NCI-H446 (cell line): ENCODE data around the gene RAB9A.
A peak's percentile ranks its signal among the peaks of the same experiment; 100 is the strongest.
"Not testable (repeated sequence)": the region's sequence is repeated elsewhere in the genome, so short reads cannot be mapped to it uniquely, and the experiment has no call there.

Source experiments
- DNase-seq, 2 experiments: peaks; one replicate each; lab custom pipeline; 2025; lab: John Stamatoyannopoulos, UW

The RAB9A gene

GRCh38 chrX:13702111-13702789, 13.3 kb downstream of the RAB9A start:
- DNase-seq = no peak

- DNase-seq = no peak
Observed at GRCh38 chrX:13703135-13703534, 14.2 kb downstream of the RAB9A start.

- no peak for DNase-seq
Observed at GRCh38 chrX:13703589-13703988, 14.7 kb downstream of the RAB9A start.

- no peak for DNase-seq
Observed at GRCh38 chrX:13711141-13711540, 22.2 kb downstream of the RAB9A start.

GRCh38 chrX:13716455-13716854, 27.5 kb downstream of the RAB9A start:
- no peak for DNase-seq

GRCh38 chrX:13716905-13717304, 28.0 kb downstream of the RAB9A start:
- DNase-seq = no peak

- no peak for DNase-seq
Observed at GRCh38 chrX:13717700-13718472, 29.0 kb downstream of the RAB9A start.

GRCh38 chrX:13719192-13719856, 30.4 kb downstream of the RAB9A start:
- no peak for DNase-seq

- peak in 1 of 2 experiments; percentile 28 for DNase-seq
Observed at GRCh38 chrX:13721371-13721770, 32.4 kb downstream of the RAB9A start.

GRCh38 chrX:13721819-13722519, 33.0 kb downstream of the RAB9A start:
- peak in 1 of 2 experiments; percentile 28 for DNase-seq

- not testable (repeated sequence) for DNase-seq
Observed at GRCh38 chrX:13724878-13725277, 36.0 kb downstream of the RAB9A start.

GRCh38 chrX:13726583-13726982, 37.7 kb downstream of the RAB9A start:
- DNase-seq = not testable (repeated sequence)

- not testable (repeated sequence) for DNase-seq
Observed at GRCh38 chrX:13730523-13730922, 41.6 kb downstream of the RAB9A start.

GRCh38 chrX:13732246-13733067, 43.5 kb downstream of the RAB9A start:
- no peak for DNase-seq

GRCh38 chrX:13733506-13733905, 44.6 kb downstream of the RAB9A start:
- no peak for DNase-seq

GRCh38 chrX:13734278-13735172, 45.6 kb downstream of the RAB9A start, which contains the start of the genes OFD1 and TRAPPC2:
TSS of gene OFD1 (plus strand) at chrX:13734748. CDS start at chrX:13735072, 324 bp downstream.
TSS of gene TRAPPC2 (minus strand) at chrX:13734620. CDS start at chrX:13719963, 14,657 bp downstream.
- DNase-seq = peak; percentile 80 to 96

- no peak for DNase-seq
Observed at GRCh38 chrX:13741695-13742094, 52.8 kb downstream of the RAB9A start.

GRCh38 chrX:13742397-13743176, 53.7 kb downstream of the RAB9A start:
- DNase-seq = no peak

GRCh38 chrX:13747836-13748235, 58.9 kb downstream of the RAB9A start:
- DNase-seq = peak in 1 of 2 experiments; percentile 27
